ENCODE results near the gene NFKB1. TPM values are rescaled to one million over a fixed set of nuclear protein-coding genes. Genes with fewer than 3 reads are reported as not detected.
"Not testable (repeated sequence)": the region's sequence is repeated elsewhere in the genome, so short reads cannot be mapped to it uniquely, and the experiment has no call there.

NFKB1 gene
- polyA plus RNA-seq, 4 donors, result 24.7 to 30.8 (median 29.3) TPM

GRCh38 chr4:102560571-102561341, 59.6 kb downstream of the NFKB1 start:
- no peak for DNase-seq (ENCODE audit: low read depth in 4 of 4, low spot score in 3 of 4)

GRCh38 chr4:102563000-102563399, 61.8 kb downstream of the NFKB1 start:
- no peak for DNase-seq (ENCODE audit: low read depth in 4 of 4, low spot score in 3 of 4)

GRCh38 chr4:102564399-102565059, 63.4 kb downstream of the NFKB1 start:
- no peak for DNase-seq (ENCODE audit: low read depth in 4 of 4, low spot score in 3 of 4)

DNA sequence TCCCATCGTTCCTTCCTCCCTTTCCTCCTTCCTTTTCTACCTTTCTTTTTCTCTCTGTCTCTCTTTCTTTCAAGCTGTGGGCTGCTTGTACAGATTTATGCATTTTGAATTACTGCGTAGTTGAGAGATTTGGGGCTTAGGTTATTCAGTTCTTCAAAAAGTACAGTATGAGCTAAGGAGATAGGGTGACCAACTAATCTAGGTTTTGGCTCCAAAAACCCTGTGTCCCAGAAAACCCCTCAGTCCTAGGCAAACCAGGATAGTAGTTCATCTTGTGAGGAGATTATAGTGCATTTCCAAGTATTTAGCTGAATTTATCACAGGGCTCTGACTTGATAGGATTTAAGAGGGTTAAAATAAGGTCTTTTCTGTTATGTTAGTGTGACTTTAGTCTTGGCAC, 64.5 kb downstream of the NFKB1 start:
- DNase-seq (ENCODE audit: low read depth in 4 of 4, low spot score in 3 of 4), result no peak

DNA sequence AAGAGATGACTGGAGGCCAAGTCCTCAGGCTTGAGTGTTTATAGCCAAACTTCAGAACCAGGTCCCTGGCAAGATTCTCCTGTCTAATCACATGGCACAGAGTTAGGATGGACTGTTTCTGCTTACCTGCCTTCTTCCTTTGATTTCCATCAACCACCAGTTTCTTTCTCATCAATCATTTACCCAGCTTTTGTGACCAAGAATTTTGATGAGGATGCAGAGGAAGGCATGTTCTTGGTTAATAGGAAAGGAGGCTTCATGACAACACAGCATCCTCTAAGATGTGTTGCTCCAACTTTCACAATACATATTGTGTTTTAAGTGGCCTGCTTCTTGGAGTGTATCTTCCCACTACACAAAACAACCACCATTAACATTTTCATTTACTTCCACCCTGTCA, 65.3 kb downstream of the NFKB1 start:
- DNase-seq (ENCODE audit: low read depth in 4 of 4, low spot score in 3 of 4), result peak in 1 of 4 donors; percentile 2

- no peak for DNase-seq (ENCODE audit: low read depth in 4 of 4, low spot score in 3 of 4)
These were observed 66.3 kb downstream of the NFKB1 start for GRCh38 chr4:102567427-102567826.

- no peak for DNase-seq (ENCODE audit: low read depth in 4 of 4, low spot score in 3 of 4)
These were observed 68.0 kb downstream of the NFKB1 start for GRCh38 chr4:102569200-102569599.

- DNase-seq (ENCODE audit: low read depth in 4 of 4, low spot score in 3 of 4), result not testable (repeated sequence)
These were observed 69.1 kb downstream of the NFKB1 start for GRCh38 chr4:102570211-102570610.

GRCh38 chr4:102572452-102572851, 71.3 kb downstream of the NFKB1 start:
- DNase-seq (ENCODE audit: low read depth in 4 of 4, low spot score in 3 of 4), result no peak

DNA sequence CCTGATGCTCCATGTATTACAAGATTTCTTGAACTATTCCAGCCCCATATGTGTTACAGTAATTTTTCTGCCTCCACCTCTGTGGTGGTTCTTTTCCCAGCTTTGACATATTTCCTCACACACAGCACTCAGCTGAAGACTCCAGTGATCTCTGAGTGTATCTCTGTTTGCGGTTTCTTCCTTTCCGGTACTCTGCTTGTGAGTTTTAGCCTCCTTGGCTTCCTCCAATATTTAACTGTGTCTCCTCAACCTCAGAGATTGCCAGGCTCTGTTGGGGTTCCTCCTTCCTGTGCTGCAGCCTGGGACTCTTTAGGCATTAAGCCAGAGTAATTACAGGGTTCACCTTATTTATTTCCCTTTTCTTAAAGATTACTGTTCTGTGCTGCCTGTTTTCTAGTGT, 73.2 kb downstream of the NFKB1 start:
- no peak for DNase-seq (ENCODE audit: low read depth in 4 of 4, low spot score in 3 of 4)

DNA sequence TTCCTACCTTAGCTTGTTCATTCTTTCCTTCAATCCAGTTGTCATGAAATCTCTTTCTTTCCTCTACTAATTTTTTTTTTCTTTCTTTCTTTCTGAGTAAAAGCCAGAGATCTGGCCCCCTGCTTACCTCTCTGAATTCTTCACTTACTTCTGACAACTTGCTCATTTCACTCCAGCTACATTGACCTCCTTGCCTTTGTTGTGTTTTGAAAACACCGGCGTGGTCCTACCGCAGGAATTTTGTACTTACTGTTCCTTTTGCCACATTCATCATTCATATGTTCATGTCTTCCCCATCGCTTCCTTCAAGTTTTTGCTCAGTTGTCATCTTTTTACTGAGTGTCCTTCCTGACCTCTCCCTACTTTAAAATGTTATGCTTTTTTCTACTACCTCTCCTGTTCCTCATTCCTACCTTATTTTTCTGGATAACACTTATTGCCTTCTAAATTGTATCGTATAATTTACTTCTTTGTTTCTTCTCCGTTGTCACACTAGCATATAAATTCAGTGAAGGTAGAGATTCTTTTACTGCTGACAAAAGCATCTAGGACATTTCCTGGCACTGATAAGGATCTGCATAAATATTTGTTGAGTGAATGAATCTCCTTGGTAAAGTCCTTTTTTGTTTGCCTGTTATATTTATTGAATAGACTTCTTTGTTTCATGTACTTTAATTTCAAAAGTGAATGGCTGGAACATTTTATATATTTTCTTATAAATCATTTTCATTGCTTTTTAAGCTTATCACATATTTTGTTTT, 74.4 kb downstream of the NFKB1 start:
- DNase-seq (ENCODE audit: low read depth in 4 of 4, low spot score in 3 of 4), result no peak

GRCh38 chr4:102578270-102578669, 77.1 kb downstream of the NFKB1 start:
- no peak for DNase-seq (ENCODE audit: low read depth in 4 of 4, low spot score in 3 of 4)

- DNase-seq (ENCODE audit: low read depth in 4 of 4, low spot score in 3 of 4), result no peak
These were observed 77.7 kb downstream of the NFKB1 start for GRCh38 chr4:102578819-102579218.

DNA sequence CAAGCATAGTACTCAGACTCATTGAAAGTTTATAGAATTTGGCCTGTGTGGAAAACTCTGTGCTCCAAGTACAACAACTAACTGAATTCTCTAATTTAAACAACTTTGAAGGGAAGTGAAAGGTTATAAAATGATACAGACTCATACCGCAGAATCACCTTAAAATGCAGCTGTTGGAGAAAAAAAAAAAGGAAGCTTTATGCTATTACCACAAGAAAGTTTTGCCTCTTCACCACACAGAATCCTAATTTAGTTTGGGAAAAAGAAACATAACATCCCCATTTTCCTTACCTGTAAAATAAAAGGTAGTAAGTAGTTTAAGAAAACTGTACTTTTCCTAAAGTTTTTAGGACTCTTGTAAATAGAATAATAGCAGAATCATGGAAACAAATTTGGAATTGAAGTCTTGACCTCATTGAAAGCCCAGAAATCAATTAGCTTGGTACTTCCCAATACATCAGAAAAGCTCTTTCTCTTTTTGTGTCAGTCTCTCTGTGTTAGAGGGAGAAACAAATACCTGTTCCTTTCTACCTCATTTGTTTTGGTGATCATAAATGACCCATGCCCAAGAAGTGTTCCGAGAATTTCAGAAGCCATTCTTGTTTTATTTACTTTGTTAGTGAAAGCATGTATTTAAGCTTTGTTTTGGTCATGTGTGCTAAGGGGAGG, 78.8 kb downstream of the NFKB1 start:
- no peak for DNase-seq (ENCODE audit: low read depth in 4 of 4, low spot score in 3 of 4)

DNA sequence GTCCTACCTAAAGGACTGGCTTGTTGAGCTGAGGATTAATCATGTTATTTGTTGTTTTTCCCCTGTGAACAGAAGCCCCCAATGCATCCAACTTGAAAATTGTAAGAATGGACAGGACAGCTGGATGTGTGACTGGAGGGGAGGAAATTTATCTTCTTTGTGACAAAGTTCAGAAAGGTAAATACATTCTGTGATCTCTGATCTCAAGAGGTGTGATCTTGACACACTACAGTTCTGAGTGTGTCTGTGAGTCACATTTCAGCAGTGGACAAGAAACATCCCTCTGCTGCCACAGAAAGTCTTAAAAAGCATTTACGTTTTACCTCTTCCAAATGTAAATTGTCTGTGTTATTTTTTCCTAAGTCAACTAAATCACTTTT, 79.3 kb downstream of the NFKB1 start:
- no peak for DNase-seq (ENCODE audit: low read depth in 4 of 4, low spot score in 3 of 4)

- DNase-seq (ENCODE audit: low read depth in 4 of 4, low spot score in 3 of 4), result no peak
These were observed 82.9 kb downstream of the NFKB1 start for GRCh38 chr4:102584091-102584490.

DNA sequence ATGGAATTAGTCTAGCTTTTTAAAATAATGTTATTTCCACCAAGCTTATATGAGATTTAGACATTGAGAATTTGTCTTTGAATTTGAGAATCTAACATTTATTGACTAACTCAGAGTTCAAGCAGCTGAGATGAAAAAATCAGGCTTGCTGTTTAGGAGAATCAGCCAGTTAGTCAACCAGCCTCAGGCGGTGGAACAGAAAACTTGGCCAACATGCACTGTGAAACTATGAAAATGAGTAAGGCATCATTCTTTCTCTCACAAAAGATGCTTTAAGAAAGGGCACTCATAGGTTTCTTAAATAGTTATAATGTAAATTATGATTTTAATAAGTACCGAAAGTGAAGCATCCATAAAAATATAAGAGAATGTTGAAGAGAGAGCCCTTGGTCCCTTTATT, 84.2 kb downstream of the NFKB1 start:
- DNase-seq (ENCODE audit: low read depth in 4 of 4, low spot score in 3 of 4), result no peak

GRCh38 chr4:102586002-102586643, 85.0 kb downstream of the NFKB1 start:
- no peak for DNase-seq (ENCODE audit: low read depth in 4 of 4, low spot score in 3 of 4)

GRCh38 chr4:102586644-102587021, 85.5 kb downstream of the NFKB1 start:
- DNase-seq (ENCODE audit: low read depth in 4 of 4, low spot score in 3 of 4), result no peak

GRCh38 chr4:102589743-102590142, 88.6 kb downstream of the NFKB1 start:
- DNase-seq (ENCODE audit: low read depth in 4 of 4, low spot score in 3 of 4), result no peak

- no peak for DNase-seq (ENCODE audit: low read depth in 4 of 4, low spot score in 3 of 4)
These were observed 91.1 kb downstream of the NFKB1 start for GRCh38 chr4:102592256-102592655.
